ENCODE measurements around the gene B4GALT3. TPM values are rescaled to one million over a fixed set of nuclear protein-coding genes. Genes with fewer than 3 reads are reported as not detected.

B4GALT3 gene
- total and polyA plus RNA-seq, 2 donors (not counting 3 experiments of a cell fraction or from before 2014, with no cell fraction given), result 39.5 to 60.4 TPM

DNA sequence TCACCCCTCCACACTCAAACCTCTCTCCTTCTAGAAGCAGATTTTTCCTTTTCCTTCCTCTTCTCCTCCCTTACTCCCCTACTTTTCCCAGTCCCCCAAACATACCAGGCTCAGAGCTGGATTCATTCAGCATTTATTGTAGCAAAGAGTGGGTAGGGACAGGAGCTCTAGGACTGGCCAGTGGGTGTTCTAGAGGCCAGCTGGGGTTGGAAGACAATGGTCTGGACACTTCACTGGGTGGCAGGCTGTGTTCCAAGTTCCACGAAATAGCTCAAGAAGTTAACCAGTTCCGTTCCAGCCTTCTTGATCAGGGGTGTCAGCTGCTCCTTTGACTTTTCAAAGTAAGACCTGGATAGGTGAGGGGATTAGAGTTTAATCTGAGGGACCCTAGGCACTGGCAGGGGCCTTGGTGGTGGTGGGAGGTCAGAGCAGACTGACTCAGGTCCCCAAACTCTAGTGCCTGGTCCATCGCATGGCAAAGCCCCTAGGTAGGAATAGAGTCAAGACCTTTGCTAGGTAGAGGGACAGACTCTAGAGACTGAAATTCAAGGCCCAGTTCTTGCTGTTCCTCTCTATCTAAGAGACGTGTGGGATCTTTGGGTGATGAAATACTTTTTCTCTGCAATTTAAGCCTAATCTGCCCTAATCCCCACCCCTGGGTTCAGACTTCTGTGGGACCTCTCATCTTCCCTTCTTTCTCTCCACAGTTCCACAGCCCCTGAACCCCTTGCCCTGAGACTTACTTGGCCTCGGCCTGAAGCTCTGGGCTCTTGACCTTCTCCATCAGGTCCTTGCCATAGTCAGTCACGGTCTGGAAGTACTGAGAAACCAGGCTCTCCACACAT, 45.1 kb upstream of the B4GALT3 start:
- no peaks in the 10 kb centered on the region for H4K20me1 ChIP-seq (replicated peaks; ENCODE audit: control insufficient read depth, extremely low read depth, insufficient read depth, low read length)
- no peak overlapping the region for H3K4me3 ChIP-seq (replicated peaks in 1 of 3; ENCODE audit: insufficient read depth in 1 of 3, low read depth in 1 of 3, low read length in 3 of 3)
- no peaks in the 10 kb centered on the region for H3K9me3 ChIP-seq (replicated peaks; ENCODE audit: control insufficient read depth, insufficient read depth, low read length)
- TF ChIP-seq MYC (IDR thresholded peaks at IDR 0.05; ENCODE audit: low read depth, low read length) (no peak), FOS (IDR thresholded peaks at IDR 0.05; ENCODE audit: borderline replicate concordance, insufficient read depth, low read length) (no peak), GATA2 (IDR thresholded peaks at IDR 0.05; ENCODE audit: insufficient read depth, insufficient read length, low read depth, low read length) (no peak), JUN (IDR thresholded peaks at IDR 0.05; ENCODE audit: borderline replicate concordance, insufficient read depth, insufficient read length, low read depth) (no peak), POLR2AphosphoS5 (IDR thresholded peaks at IDR 0.05; ENCODE audit: insufficient read depth, low read depth, low read length) (no peak), POLR2A (IDR thresholded peaks at IDR 0.05; ENCODE audit: low read depth, low read length) (no peak), EZH2 (IDR thresholded peaks at IDR 0.05; ENCODE audit: borderline replicate concordance, low read depth, low read length, severe bottlenecking) (no peak)
- TF ChIP-seq, protein P1, sequence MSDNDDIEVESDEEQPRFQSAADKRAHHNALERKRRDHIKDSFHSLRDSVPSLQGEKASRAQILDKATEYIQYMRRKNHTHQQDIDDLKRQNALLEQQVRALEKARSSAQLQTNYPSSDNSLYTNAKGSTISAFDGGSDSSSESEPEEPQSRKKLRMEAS (IDR thresholded peaks at IDR 0.05; ENCODE audit: insufficient read depth, insufficient read length), result no peak
- TF ChIP-seq, protein P2, sequence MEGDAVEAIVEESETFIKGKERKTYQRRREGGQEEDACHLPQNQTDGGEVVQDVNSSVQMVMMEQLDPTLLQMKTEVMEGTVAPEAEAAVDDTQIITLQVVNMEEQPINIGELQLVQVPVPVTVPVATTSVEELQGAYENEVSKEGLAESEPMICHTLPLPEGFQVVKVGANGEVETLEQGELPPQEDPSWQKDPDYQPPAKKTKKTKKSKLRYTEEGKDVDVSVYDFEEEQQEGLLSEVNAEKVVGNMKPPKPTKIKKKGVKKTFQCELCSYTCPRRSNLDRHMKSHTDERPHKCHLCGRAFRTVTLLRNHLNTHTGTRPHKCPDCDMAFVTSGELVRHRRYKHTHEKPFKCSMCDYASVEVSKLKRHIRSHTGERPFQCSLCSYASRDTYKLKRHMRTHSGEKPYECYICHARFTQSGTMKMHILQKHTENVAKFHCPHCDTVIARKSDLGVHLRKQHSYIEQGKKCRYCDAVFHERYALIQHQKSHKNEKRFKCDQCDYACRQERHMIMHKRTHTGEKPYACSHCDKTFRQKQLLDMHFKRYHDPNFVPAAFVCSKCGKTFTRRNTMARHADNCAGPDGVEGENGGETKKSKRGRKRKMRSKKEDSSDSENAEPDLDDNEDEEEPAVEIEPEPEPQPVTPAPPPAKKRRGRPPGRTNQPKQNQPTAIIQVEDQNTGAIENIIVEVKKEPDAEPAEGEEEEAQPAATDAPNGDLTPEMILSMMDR (IDR thresholded peaks at IDR 0.05; ENCODE audit: extremely low read depth in 1 of 2, insufficient read depth in 1 of 2, low read depth in 1 of 2, low read length in 2 of 2), result no peak
- H2AFZ ChIP-seq (ENCODE audit: low read depth, low read length), result no peak overlapping the region
- no peaks in the 10 kb centered on the region for H3K9me1 ChIP-seq (replicated peaks; ENCODE audit: control insufficient read depth, extremely low read depth, insufficient read depth, low read length)
- ChIA-PET POLR2A (interaction anchor here (0.6 kb wide), 2 partner anchors 16 to 227 kb away, joined by 3 to 4 read pairs; no protein-coding TSS in a partner anchor), CTCF (interaction anchor here (0.9 to 5.4 kb wide), 4 partner anchors 12 to 160 kb away, joined by 3 to 55 read pairs (median 4); no protein-coding TSS in a partner anchor)
- no peaks in the 10 kb centered on the region for H3K27me3 ChIP-seq (ENCODE audit: control insufficient read depth in 2 of 2, insufficient read depth in 2 of 2, low read length in 2 of 2)
- H3K4me1 ChIP-seq (ENCODE audit: control insufficient read depth, extremely low read depth, insufficient read depth, low read length), result peaks cover 12% of the 10 kb centered on the region
- no peak overlapping the region for H3K27ac ChIP-seq (ENCODE audit: insufficient read depth, low read depth, low read length)
- dilution Hi-C loops (cut with MboI; ENCODE audit: extremely low pct_ligation_motif_present, low sequenced_read_pairs) (no loop called here), intact Hi-C loops (cut with micrococcal nuclease) (no loop called here)
- H3K4me2 ChIP-seq (ENCODE audit: insufficient read depth, low read length), result no peak overlapping the region
- no TSS peak for BruUV-seq (replicated peaks)
- H3K9ac ChIP-seq (replicated peaks; ENCODE audit: extremely low read depth, insufficient read depth, low read length), result no peak overlapping the region
- H3K36me3 ChIP-seq (ENCODE audit: control insufficient read depth in 2 of 2, extremely low read depth in 1 of 2, insufficient read depth in 2 of 2, low read length in 2 of 2), result no peaks in the 10 kb centered on the region
- H3K79me2 ChIP-seq (ENCODE audit: control insufficient read depth, insufficient read depth, low read length), result no peaks in the 10 kb centered on the region
- DNase-seq (ENCODE audit: low read depth, low spot score) (no peak), FAIRE-seq (no peak)
